ENCODE results near the gene STRN4.
A peak's percentile ranks its signal among the peaks of the same experiment; 100 is the strongest.

STRN4 gene

GRCh38 chr19:46719629-46720502 is 26.4 kb downstream of the STRN4 start:
- peak overlapping the region; percentile 94 for H3K27ac ChIP-seq (ENCODE audit: low read depth, low read length)
- no peaks in the 10 kb centered on the region for H3K36me3 ChIP-seq (ENCODE audit: low read length)
- TF ChIP-seq EZH2phosphoT487 (conservative IDR thresholded peaks at IDR 0.05; ENCODE audit: low read length): no peak
- TF ChIP-seq, protein P1, sequence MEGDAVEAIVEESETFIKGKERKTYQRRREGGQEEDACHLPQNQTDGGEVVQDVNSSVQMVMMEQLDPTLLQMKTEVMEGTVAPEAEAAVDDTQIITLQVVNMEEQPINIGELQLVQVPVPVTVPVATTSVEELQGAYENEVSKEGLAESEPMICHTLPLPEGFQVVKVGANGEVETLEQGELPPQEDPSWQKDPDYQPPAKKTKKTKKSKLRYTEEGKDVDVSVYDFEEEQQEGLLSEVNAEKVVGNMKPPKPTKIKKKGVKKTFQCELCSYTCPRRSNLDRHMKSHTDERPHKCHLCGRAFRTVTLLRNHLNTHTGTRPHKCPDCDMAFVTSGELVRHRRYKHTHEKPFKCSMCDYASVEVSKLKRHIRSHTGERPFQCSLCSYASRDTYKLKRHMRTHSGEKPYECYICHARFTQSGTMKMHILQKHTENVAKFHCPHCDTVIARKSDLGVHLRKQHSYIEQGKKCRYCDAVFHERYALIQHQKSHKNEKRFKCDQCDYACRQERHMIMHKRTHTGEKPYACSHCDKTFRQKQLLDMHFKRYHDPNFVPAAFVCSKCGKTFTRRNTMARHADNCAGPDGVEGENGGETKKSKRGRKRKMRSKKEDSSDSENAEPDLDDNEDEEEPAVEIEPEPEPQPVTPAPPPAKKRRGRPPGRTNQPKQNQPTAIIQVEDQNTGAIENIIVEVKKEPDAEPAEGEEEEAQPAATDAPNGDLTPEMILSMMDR (IDR thresholded peaks at IDR 0.05; ENCODE audit: insufficient read depth, low read length, poor library complexity, severe bottlenecking): no peak
- no peaks in the 10 kb centered on the region for H4K20me1 ChIP-seq (ENCODE audit: low read depth, low read length)
- no peak overlapping the region for H3K4me3 ChIP-seq (ENCODE audit: insufficient read depth, low read length, poor library complexity, severe bottlenecking)
- peak overlapping the region; percentile 86 for H3K4me2 ChIP-seq (ENCODE audit: low read depth, low read length, poor library complexity, severe bottlenecking)
- peaks cover 31% of the 10 kb centered on the region for H3F3A ChIP-seq (ENCODE audit: insufficient read depth)
- H3K9me3 ChIP-seq (ENCODE audit: insufficient read depth, low read length): no peaks in the 10 kb centered on the region
- H2AFZ ChIP-seq (ENCODE audit: low read depth, low read length, severe bottlenecking): no peak overlapping the region
- no peaks in the 10 kb centered on the region for H3K9me2 ChIP-seq (replicated peaks; ENCODE audit: insufficient read depth, low read length)
- H3K79me2 ChIP-seq (ENCODE audit: insufficient read depth, low read length): peaks cover 19% of the 10 kb centered on the region
- no peaks in the 10 kb centered on the region for H3K27me3 ChIP-seq (ENCODE audit: low read length)
- H3K9ac ChIP-seq (ENCODE audit: low read length): peak overlapping the region; percentile 95

DNA sequence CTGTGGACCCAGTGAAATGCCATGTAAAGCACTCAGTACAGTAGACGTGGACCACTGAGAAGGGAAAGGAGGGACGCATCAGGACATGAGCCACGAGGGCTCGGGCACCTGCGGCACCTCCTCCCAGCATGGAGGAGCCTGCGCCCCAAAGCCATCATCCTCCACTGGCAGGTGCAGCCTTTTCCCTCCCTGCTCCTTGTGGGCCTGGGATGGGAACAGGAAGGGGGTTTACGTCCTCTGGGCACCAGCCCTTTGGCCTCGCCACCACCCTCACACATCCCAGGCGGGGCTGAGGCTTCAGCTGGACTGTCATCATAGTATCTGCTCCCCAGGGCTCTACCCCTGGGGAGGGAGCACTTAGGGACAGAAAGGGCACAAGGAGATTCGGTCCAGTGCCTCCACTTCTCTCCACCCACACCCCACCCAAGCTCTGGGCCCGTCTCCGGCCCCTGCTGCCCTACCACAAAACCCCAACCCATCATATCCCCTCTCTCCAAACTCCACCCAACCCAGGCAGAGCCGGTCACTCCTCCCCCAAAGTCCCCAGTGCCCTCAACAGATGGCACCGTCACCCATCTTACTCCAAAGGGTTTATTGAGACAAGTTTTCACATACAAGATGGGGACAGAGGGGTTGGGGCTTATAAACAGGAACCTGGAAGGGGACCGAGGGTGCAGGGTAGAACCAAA is 27.2 kb downstream of the STRN4 start:
- H3K27me3 ChIP-seq (ENCODE audit: low read length): no peaks in the 10 kb centered on the region
- H3K79me2 ChIP-seq (ENCODE audit: insufficient read depth, low read length): peaks cover 21% of the 10 kb centered on the region
- no peaks in the 10 kb centered on the region for H4K20me1 ChIP-seq (ENCODE audit: low read depth, low read length)
- TF ChIP-seq, protein P1 (IDR thresholded peaks at IDR 0.05; ENCODE audit: insufficient read depth, low read length, poor library complexity, severe bottlenecking): no peak
- TF ChIP-seq EZH2phosphoT487 (conservative IDR thresholded peaks at IDR 0.05; ENCODE audit: low read length): no peak
- peak overlapping the region; percentile 95 for H3K9ac ChIP-seq (ENCODE audit: low read length)
- H3K4me3 ChIP-seq (ENCODE audit: insufficient read depth, low read length, poor library complexity, severe bottlenecking): no peak overlapping the region
- H3K27ac ChIP-seq (ENCODE audit: low read depth, low read length): peak overlapping the region; percentile 94
- H3K4me2 ChIP-seq (ENCODE audit: low read depth, low read length, poor library complexity, severe bottlenecking): peak overlapping the region; percentile 86
- H3K36me3 ChIP-seq (ENCODE audit: low read length): no peaks in the 10 kb centered on the region
- no peaks in the 10 kb centered on the region for H3K9me3 ChIP-seq (ENCODE audit: insufficient read depth, low read length)
- no peak overlapping the region for H2AFZ ChIP-seq (ENCODE audit: low read depth, low read length, severe bottlenecking)
- no peaks in the 10 kb centered on the region for H3K9me2 ChIP-seq (replicated peaks; ENCODE audit: insufficient read depth, low read length)
- H3F3A ChIP-seq (ENCODE audit: insufficient read depth): peaks cover 35% of the 10 kb centered on the region

DNA sequence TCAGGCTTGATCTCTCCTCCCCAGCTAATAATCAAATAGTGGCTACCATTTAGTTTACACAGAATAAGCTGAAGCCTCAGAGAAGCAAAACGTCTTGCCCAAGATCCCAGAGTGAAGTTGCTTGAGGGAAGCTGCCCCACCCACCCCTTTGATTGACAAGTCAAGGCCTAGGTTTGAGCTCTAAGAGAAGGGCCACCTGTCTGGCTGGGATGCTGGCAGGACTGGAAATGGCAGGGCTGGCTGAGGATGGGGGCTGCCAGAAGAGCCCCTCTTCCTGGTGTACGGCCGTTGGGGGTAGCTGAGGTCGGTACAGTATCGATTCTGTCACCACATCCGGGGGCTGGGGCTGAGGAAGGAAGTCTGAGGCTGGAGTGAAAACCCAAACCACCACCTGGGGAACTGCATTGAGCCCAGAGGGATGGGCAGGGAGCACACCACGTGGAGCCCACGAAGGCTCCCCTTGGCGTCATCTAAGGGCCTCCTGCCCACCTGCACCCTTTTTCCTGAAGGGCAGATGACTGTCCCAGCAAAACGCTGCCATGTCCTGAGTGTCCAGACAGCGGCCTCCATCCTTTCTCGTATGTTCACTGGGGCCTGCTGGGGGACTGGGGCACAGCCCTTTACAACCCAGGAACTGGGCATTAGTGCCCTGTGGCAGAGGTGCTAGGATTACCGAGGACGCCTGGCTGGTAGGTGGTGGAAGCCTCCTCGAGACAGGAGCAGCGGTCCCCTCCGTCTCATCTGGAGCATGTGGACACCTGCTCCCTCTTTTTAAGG is 27.9 kb downstream of the STRN4 start:
- Histone ChIP-seq H3K9me3 (ENCODE audit: insufficient read depth, low read length) (no peaks in the 10 kb centered on the region), H2AFZ (ENCODE audit: low read depth, low read length, severe bottlenecking) (no peak overlapping the region), H3K27ac (ENCODE audit: low read depth, low read length) (peak overlapping the region; percentile 94), H3K4me2 (ENCODE audit: low read depth, low read length, poor library complexity, severe bottlenecking) (peak overlapping the region; percentile 86), H3K27me3 (ENCODE audit: low read length) (no peaks in the 10 kb centered on the region), H4K20me1 (ENCODE audit: low read depth, low read length) (no peaks in the 10 kb centered on the region), H3K9me2 (replicated peaks; ENCODE audit: insufficient read depth, low read length) (no peaks in the 10 kb centered on the region), H3K9ac (ENCODE audit: low read length) (peak overlapping the region; percentile 95), H3F3A (ENCODE audit: insufficient read depth) (peaks cover 36% of the 10 kb centered on the region), H3K79me2 (ENCODE audit: insufficient read depth, low read length) (peaks cover 21% of the 10 kb centered on the region), H3K4me3 (ENCODE audit: insufficient read depth, low read length, poor library complexity, severe bottlenecking) (peak overlapping the region; percentile 95), H3K36me3 (ENCODE audit: low read length) (no peaks in the 10 kb centered on the region)
- TF ChIP-seq EZH2phosphoT487 (conservative IDR thresholded peaks at IDR 0.05; ENCODE audit: low read length): no peak
- TF ChIP-seq, protein P1 (IDR thresholded peaks at IDR 0.05; ENCODE audit: insufficient read depth, low read length, poor library complexity, severe bottlenecking): no peak

All from SU-DHL-6 (cell line).